ENCODE results near the gene CDC5L.

Gene CDC5L

DNA sequence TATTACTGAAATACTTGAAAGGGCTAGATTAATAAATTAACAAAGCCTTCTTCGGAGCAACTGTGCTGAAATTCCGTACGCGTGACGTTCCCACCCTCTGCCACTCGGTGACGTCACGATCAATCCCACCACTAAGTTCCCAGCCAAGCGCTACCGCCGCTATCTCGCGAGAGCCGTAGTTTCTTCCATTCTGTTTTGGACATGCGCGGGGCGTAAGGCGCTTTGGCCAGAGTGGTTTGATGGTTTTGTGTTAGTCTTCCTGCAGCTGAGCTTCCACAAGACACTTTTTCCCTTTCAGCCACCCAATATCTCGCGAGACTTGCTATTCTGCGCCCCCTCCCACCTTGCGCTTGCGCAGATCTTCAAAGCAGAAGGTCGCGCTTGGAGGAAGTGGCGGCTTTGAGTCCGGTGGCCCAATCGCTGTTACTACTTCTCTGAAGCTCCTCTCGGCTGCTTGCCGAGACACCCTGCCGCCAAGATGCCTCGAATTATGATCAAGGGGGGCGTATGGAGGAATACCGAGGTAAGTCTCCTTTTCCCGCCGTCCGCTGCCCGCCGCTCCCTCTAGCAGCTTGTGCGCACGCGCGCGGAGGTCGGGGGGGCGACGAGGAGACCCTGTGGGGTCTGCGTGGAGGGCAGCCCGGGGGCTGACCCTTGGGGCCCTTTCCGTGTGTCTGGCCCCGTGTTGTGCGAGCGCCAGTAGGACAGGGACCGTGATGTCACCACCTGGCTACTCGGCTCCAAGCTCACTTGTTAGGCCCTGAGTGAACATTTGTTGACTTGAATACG lies at the start of gene CDC5L:
Gene CDC5L, plus strand, starts transcription at position 361 of the 789 bp plus-strand sequence. Its CDS starts 118 bp downstream, at position 479.
- Histone ChIP-seq H3K4me2 (ENCODE audit: low read length) (peak within 1 kb of the TSS; percentile 98), H3K9me3 (ENCODE audit: low read length) (no peaks in the 10 kb centered on the region), H3K27me3 (ENCODE audit: insufficient read depth, low read length) (no peaks in the 10 kb centered on the region), H3K9me2 (ENCODE audit: low read depth, low read length) (no peaks in the 10 kb centered on the region), H3F3A (ENCODE audit: insufficient read depth, low read length) (no peaks in the 10 kb centered on the region), H3K4me1 (ENCODE audit: insufficient read depth, low read length, severe bottlenecking) (peaks cover 27% of the 10 kb centered on the region), H3K36me3 (ENCODE audit: insufficient read depth, low read length) (peaks cover 23% of the 10 kb centered on the region), H4K20me1 (ENCODE audit: insufficient read depth, low read length) (no peaks in the 10 kb centered on the region), H3K27ac (ENCODE audit: low read depth, low read length, poor library complexity, severe bottlenecking) (peak within 1 kb of the TSS; percentile 89), H3K79me2 (ENCODE audit: insufficient read depth, low read length) (peaks cover 26% of the 10 kb centered on the region), H2AFZ (ENCODE audit: low read length) (peak within 1 kb of the TSS; percentile 76), H3K9ac (ENCODE audit: low read length) (peak within 1 kb of the TSS; percentile 82), H3K4me3 (ENCODE audit: low read depth, low read length, poor library complexity, severe bottlenecking) (peak within 1 kb of the TSS; percentile 79)
- TF ChIP-seq, protein P1, sequence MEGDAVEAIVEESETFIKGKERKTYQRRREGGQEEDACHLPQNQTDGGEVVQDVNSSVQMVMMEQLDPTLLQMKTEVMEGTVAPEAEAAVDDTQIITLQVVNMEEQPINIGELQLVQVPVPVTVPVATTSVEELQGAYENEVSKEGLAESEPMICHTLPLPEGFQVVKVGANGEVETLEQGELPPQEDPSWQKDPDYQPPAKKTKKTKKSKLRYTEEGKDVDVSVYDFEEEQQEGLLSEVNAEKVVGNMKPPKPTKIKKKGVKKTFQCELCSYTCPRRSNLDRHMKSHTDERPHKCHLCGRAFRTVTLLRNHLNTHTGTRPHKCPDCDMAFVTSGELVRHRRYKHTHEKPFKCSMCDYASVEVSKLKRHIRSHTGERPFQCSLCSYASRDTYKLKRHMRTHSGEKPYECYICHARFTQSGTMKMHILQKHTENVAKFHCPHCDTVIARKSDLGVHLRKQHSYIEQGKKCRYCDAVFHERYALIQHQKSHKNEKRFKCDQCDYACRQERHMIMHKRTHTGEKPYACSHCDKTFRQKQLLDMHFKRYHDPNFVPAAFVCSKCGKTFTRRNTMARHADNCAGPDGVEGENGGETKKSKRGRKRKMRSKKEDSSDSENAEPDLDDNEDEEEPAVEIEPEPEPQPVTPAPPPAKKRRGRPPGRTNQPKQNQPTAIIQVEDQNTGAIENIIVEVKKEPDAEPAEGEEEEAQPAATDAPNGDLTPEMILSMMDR (IDR thresholded peaks at IDR 0.05; ENCODE audit: low read length) = no peak
- no peak for TF ChIP-seq EZH2 (IDR thresholded peaks at IDR 0.05; ENCODE audit: borderline replicate concordance, low read length)

DNA sequence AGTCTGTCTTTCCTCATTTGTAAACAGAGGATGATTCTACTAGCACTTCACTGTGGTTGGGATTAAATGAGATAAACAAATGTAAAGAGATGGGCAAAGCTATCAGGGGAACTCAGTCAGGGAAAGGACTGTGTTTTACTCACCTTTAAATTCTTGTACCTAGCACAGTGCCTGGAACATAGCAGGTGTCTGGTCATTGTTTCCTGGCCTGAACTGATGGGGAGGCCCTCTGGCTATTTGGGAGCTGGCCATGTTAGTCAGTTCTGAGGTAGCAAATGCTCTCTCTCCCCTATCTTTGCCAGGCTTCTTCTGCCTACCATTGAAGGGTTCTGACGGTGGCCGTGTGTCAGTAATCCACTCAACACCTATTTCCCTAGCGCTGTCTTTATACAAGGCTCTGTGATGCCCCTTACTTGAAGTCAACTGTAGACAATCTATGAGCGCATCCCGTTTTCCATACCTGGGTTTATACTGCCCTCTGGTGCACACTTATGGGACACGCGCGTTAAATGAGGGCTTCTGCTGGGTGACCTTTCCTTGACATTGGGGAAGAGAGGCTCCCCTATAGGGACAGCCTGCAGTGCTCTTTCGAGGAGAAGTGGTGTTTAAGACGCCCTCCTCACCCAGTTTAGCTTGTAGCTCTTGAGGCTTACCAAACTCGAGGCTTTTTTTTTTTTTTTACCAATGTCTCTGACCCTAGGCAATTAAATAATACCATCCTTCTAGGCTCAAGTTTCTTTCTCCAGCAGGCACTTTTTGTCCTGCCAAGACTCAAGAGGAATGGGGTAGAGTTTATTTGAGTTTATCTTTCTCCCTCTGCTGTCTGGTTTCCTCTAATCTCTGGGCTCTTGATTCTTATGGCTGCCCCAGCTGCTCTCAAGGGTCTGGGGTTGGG lies 49.0 kb upstream of the CDC5L start:
- Histone ChIP-seq H3K36me3 (ENCODE audit: insufficient read depth, low read length) (no peaks in the 10 kb centered on the region), H3K79me2 (ENCODE audit: insufficient read depth, low read length) (no peaks in the 10 kb centered on the region), H3K27ac (ENCODE audit: low read depth, low read length, poor library complexity, severe bottlenecking) (no peak overlapping the region)

DNA sequence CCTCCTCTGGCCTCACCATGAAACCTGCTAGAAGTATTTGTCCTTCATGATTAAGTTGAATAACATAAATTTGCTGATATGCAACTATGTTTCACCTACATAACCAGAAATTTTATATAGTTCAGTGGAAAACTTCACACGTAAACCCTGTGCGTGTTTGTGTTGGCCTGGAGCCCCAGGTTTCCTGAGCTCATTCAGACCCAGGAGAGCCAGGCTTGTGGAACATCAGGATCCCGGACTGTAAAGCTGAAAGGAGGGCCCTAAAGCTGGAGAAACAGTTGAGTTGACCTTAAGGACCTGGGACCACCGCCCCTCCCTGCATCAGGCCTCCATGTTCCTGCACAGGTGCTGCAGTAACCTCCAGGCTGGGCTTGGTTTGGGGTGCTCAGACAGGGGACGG lies 48.2 kb upstream of the CDC5L start:
- Histone ChIP-seq H3F3A (ENCODE audit: insufficient read depth, low read length) (no peaks in the 10 kb centered on the region), H3K4me2 (ENCODE audit: low read length) (no peak overlapping the region), H3K9ac (ENCODE audit: low read length) (no peak overlapping the region), H2AFZ (ENCODE audit: low read length) (no peak overlapping the region), H3K27me3 (ENCODE audit: insufficient read depth, low read length) (no peaks in the 10 kb centered on the region), H3K4me3 (ENCODE audit: low read depth, low read length, poor library complexity, severe bottlenecking) (no peak overlapping the region), H3K9me3 (ENCODE audit: low read length) (no peaks in the 10 kb centered on the region), H3K27ac (ENCODE audit: low read depth, low read length, poor library complexity, severe bottlenecking) (no peak overlapping the region), H4K20me1 (ENCODE audit: insufficient read depth, low read length) (no peaks in the 10 kb centered on the region), H3K9me2 (ENCODE audit: low read depth, low read length) (no peaks in the 10 kb centered on the region), H3K4me1 (ENCODE audit: insufficient read depth, low read length, severe bottlenecking) (no peaks in the 10 kb centered on the region), H3K79me2 (ENCODE audit: insufficient read depth, low read length) (no peaks in the 10 kb centered on the region), H3K36me3 (ENCODE audit: insufficient read depth, low read length) (no peaks in the 10 kb centered on the region)
- TF ChIP-seq, protein P1 (IDR thresholded peaks at IDR 0.05; ENCODE audit: low read length) = no peak
- no peak for TF ChIP-seq EZH2 (IDR thresholded peaks at IDR 0.05; ENCODE audit: borderline replicate concordance, low read length)

More for the DNA sequence above, 49.0 kb upstream of the CDC5L start:
- H3K4me3 ChIP-seq (ENCODE audit: low read depth, low read length, poor library complexity, severe bottlenecking) = no peak overlapping the region
- no peak overlapping the region for H3K4me2 ChIP-seq (ENCODE audit: low read length)
- no peaks in the 10 kb centered on the region for H3K9me2 ChIP-seq (ENCODE audit: low read depth, low read length)
- TF ChIP-seq EZH2 (IDR thresholded peaks at IDR 0.05; ENCODE audit: borderline replicate concordance, low read length) = no peak
- TF ChIP-seq, protein P1 (IDR thresholded peaks at IDR 0.05; ENCODE audit: low read length) = peak; percentile 75
- no peak overlapping the region for H2AFZ ChIP-seq (ENCODE audit: low read length)
- no peaks in the 10 kb centered on the region for H3K4me1 ChIP-seq (ENCODE audit: insufficient read depth, low read length, severe bottlenecking)
- no peaks in the 10 kb centered on the region for H3F3A ChIP-seq (ENCODE audit: insufficient read depth, low read length)
- no peaks in the 10 kb centered on the region for H4K20me1 ChIP-seq (ENCODE audit: insufficient read depth, low read length)
- no peaks in the 10 kb centered on the region for H3K27me3 ChIP-seq (ENCODE audit: insufficient read depth, low read length)
- no peaks in the 10 kb centered on the region for H3K9me3 ChIP-seq (ENCODE audit: low read length)
- H3K9ac ChIP-seq (ENCODE audit: low read length) = no peak overlapping the region

Measured in OCI-LY1 (cell line).